Hair follicle dermal papilla cell (primary cell): ENCODE measurements around the gene SDR9C7. TPM values are rescaled to one million over a fixed set of nuclear protein-coding genes. Genes with fewer than 3 reads are reported as not detected.

ENCODE experiments used
- total RNA-seq: library from RNA; depleted of rRNA; stranded (reverse); fragments of >200 nt; gene quantifications from 2 replicates; pipeline ENCODE4 v1.2.3, GENCODE V29; 2012

SDR9C7 gene
- total RNA-seq, result not detected in 2 replicates

GRCh38 chr12:56933826-56934625, at the start of gene SDR9C7:
Gene SDR9C7, minus strand, starts transcription at chr12:56934408. Its CDS starts 147 bp downstream, at chr12:56934261.

GRCh38 chr12:56957229-56958052, 23.2 kb upstream of the SDR9C7 start, which contains the start of gene RDH16:
Gene RDH16, minus strand, starts transcription at chr12:56957608. Its CDS starts 146 bp downstream, at chr12:56957462.

Other genes starting within 250 kb of the SDR9C7 start
- gene PTGES3, start 246.1 kb downstream of the SDR9C7 start, total RNA-seq, result 50.5 and 58.8 TPM in 2 replicates
- 583 and 627 TPM in 2 replicates for gene NACA, start 209.1 kb downstream of the SDR9C7 start, total RNA-seq
- 3.7 and 4.1 TPM in 2 replicates for gene PRIM1, start 182.1 kb downstream of the SDR9C7 start, total RNA-seq
- gene HSD17B6, start 171.1 kb downstream of the SDR9C7 start, total RNA-seq, result 0.61 and 0.97 TPM in 2 replicates
- under 0.01 and 0.12 TPM in 2 replicates for gene RDH16, start 23.2 kb upstream of the SDR9C7 start, total RNA-seq
- 6.4 and 8.3 TPM in 2 replicates for gene ZBTB39, start 72.1 kb upstream of the SDR9C7 start, total RNA-seq
- gene TAC3, start 82.1 kb upstream of the SDR9C7 start, total RNA-seq, result not detected in 2 replicates
- 0.12 TPM in 1 of 2 replicates, not detected in the other for gene MYO1A, start 115.7 kb upstream of the SDR9C7 start, total RNA-seq
- gene NEMP1, start 144.4 kb upstream of the SDR9C7 start, total RNA-seq, result 3.9 and 4.9 TPM in 2 replicates
- gene NAB2, start 154.7 kb upstream of the SDR9C7 start, total RNA-seq, result 49.7 and 51.2 TPM in 2 replicates
- gene STAT6, start 177.0 kb upstream of the SDR9C7 start, total RNA-seq, result 129 and 138 TPM in 2 replicates
- gene LRP1, start 194.1 kb upstream of the SDR9C7 start, total RNA-seq, result 581 and 702 TPM in 2 replicates
- not detected in 2 replicates for gene LRP1-AS, start 213.2 kb upstream of the SDR9C7 start, total RNA-seq